Measurements from ENCODE around the gene CHD8.
"Not testable (repeated sequence)": the region's sequence is repeated elsewhere in the genome, so short reads cannot be mapped to it uniquely, and the experiment has no call there.

Gene CHD8

GRCh38 chr14:21455912-21456667 lies at the start of gene CHD8:
Gene CHD8, minus strand, starts transcription at chr14:21456123. Its CDS starts 24,480 bp downstream, at chr14:21431643.
- Histone ChIP-seq H3K27ac (peak within 1 kb of the TSS in 20 of 21 experiments; percentile 86 to 98 (median 96)), H3K4me3 (peak within 1 kb of the TSS; percentile 48 to 86 (median 70))

GRCh38 chr14:21505012-21505553 lies 49.2 kb upstream of the CHD8 start:
- no peak overlapping the region for H3K4me3 ChIP-seq
- H3K27ac ChIP-seq = peak overlapping the region in 1 of 21 experiments; percentile 12

- Histone ChIP-seq H3K27ac (no peak overlapping the region), H3K4me3 (no peak overlapping the region)
Measured at GRCh38 chr14:21503376-21503775, 47.5 kb upstream of the CHD8 start.

- Histone ChIP-seq H3K4me3 (no peak overlapping the region), H3K27ac (no peak overlapping the region)
Measured at GRCh38 chr14:21501568-21501967, 45.6 kb upstream of the CHD8 start.

GRCh38 chr14:21498540-21499526 lies 42.9 kb upstream of the CHD8 start:
- H3K27ac ChIP-seq = no peak overlapping the region

GRCh38 chr14:21496453-21496852 lies 40.5 kb upstream of the CHD8 start:
- no peak overlapping the region for H3K4me3 ChIP-seq
- no peak overlapping the region for H3K27ac ChIP-seq

More at GRCh38 chr14:21498540-21499526, 42.9 kb upstream of the CHD8 start:
- no peak overlapping the region for H3K4me3 ChIP-seq

- no peak overlapping the region for H3K27ac ChIP-seq
Measured at GRCh38 chr14:21494902-21495762, 39.2 kb upstream of the CHD8 start.

GRCh38 chr14:21486640-21487087 lies 30.7 kb upstream of the CHD8 start:
- H3K27ac ChIP-seq = no peak overlapping the region

More at GRCh38 chr14:21494902-21495762, 39.2 kb upstream of the CHD8 start:
- no peak overlapping the region for H3K4me3 ChIP-seq

GRCh38 chr14:21476925-21477681 lies 21.2 kb upstream of the CHD8 start, which contains the start of the genes RAB2B and TOX4:
Gene RAB2B, minus strand, starts transcription at chr14:21476959. Its CDS starts 87 bp downstream, at chr14:21476872.
Gene TOX4, plus strand, starts transcription at chr14:21477195. Its CDS starts 84 bp downstream, at chr14:21477279.
- Histone ChIP-seq H3K27ac (peak within 1 kb of the TSS; percentile 69 to 94 (median 90)), H3K4me3 (peak within 1 kb of the TSS; percentile 54 to 96 (median 67))

More at GRCh38 chr14:21486640-21487087, 30.7 kb upstream of the CHD8 start:
- H3K4me3 ChIP-seq = no peak overlapping the region

GRCh38 chr14:21476523-21476924 lies 20.6 kb upstream of the CHD8 start:
- H3K27ac ChIP-seq = peak overlapping the region in 20 of 21 experiments; percentile 69 to 94 (median 90)
- H3K4me3 ChIP-seq = peak overlapping the region; percentile 54 to 96 (median 67)

- Histone ChIP-seq H3K27ac (peak overlapping the region in 20 of 21 experiments; percentile 69 to 94 (median 90)), H3K4me3 (peak overlapping the region; percentile 54 to 96 (median 67))
Measured at GRCh38 chr14:21475767-21476522, 20.0 kb upstream of the CHD8 start.

GRCh38 chr14:21467616-21468015 lies 11.7 kb upstream of the CHD8 start:
- Histone ChIP-seq H3K4me3 (no peak overlapping the region), H3K27ac (no peak overlapping the region)

- H3K27ac ChIP-seq = peak overlapping the region in 20 of 21 experiments; percentile 76 to 98 (median 94)
Measured at GRCh38 chr14:21455592-21455911, 371 bp downstream of the CHD8 start.

GRCh38 chr14:21454843-21455544 lies 929 bp downstream of the CHD8 start:
- Histone ChIP-seq H3K27ac (peak overlapping the region in 20 of 21 experiments; percentile 76 to 98 (median 94)), H3K4me3 (peak overlapping the region; percentile 48 to 86 (median 70))

More at GRCh38 chr14:21455592-21455911, 371 bp downstream of the CHD8 start:
- peak overlapping the region; percentile 48 to 86 (median 70) for H3K4me3 ChIP-seq

- Histone ChIP-seq H3K4me3 (no peak overlapping the region), H3K27ac (no peak overlapping the region)
Measured at GRCh38 chr14:21449899-21450216, 6.1 kb downstream of the CHD8 start.

GRCh38 chr14:21442657-21443056 lies 13.3 kb downstream of the CHD8 start:
- H3K27ac ChIP-seq, H3K4me3 ChIP-seq: not testable (repeated sequence)

GRCh38 chr14:21440859-21441258 lies 15.1 kb downstream of the CHD8 start:
- H3K4me3 ChIP-seq = no peak overlapping the region
- H3K27ac ChIP-seq = no peak overlapping the region

Measured in skin epidermis (tissue), 12 donors.